OCI-M1 (cell line): Measurements from ENCODE around the gene KIF1B.
"Not testable (repeated sequence)": the region's sequence is repeated elsewhere in the genome, so short reads cannot be mapped to it uniquely, and the experiment has no call there.

Experiments
- DNase-seq: peaks from one replicate; lab custom pipeline; 2025; lab: John Stamatoyannopoulos, UW

The KIF1B gene

GRCh38 chr1:10236405-10237156 lies 26.2 kb downstream of the KIF1B start:
- no peak for DNase-seq

- DNase-seq: peak; percentile 8
Observed at GRCh38 chr1:10237157-10237539, 26.8 kb downstream of the KIF1B start.

- no peak for DNase-seq
Observed at GRCh38 chr1:10242135-10242534, 31.8 kb downstream of the KIF1B start.

- DNase-seq: no peak
Observed at GRCh38 chr1:10242811-10243210, 32.4 kb downstream of the KIF1B start.

- no peak for DNase-seq
Observed at GRCh38 chr1:10245674-10246073, 35.3 kb downstream of the KIF1B start.

GRCh38 chr1:10249808-10250457 lies 39.6 kb downstream of the KIF1B start:
- DNase-seq: no peak

GRCh38 chr1:10250663-10251062 lies 40.3 kb downstream of the KIF1B start:
- no peak for DNase-seq

- DNase-seq: not testable (repeated sequence)
Observed at GRCh38 chr1:10251325-10252108, 41.1 kb downstream of the KIF1B start.

GRCh38 chr1:10252508-10252907 lies 42.1 kb downstream of the KIF1B start:
- DNase-seq: no peak

- DNase-seq: no peak
Observed at GRCh38 chr1:10253149-10253548, 42.8 kb downstream of the KIF1B start.

GRCh38 chr1:10253755-10254154 lies 43.4 kb downstream of the KIF1B start:
- DNase-seq: peak; percentile 49

GRCh38 chr1:10257851-10258250 lies 47.5 kb downstream of the KIF1B start:
- no peak for DNase-seq

- not testable (repeated sequence) for DNase-seq
Observed at GRCh38 chr1:10259547-10259946, 49.2 kb downstream of the KIF1B start.

GRCh38 chr1:10263450-10264082 lies 53.2 kb downstream of the KIF1B start:
- no peak for DNase-seq

GRCh38 chr1:10265027-10265426 lies 54.7 kb downstream of the KIF1B start:
- no peak for DNase-seq

GRCh38 chr1:10265900-10266299 lies 55.5 kb downstream of the KIF1B start:
- no peak for DNase-seq

- DNase-seq: no peak
Observed at GRCh38 chr1:10267319-10267718, 56.9 kb downstream of the KIF1B start.

GRCh38 chr1:10267921-10268320 lies 57.6 kb downstream of the KIF1B start:
- no peak for DNase-seq

- DNase-seq: no peak
Observed at GRCh38 chr1:10271090-10271489, 60.7 kb downstream of the KIF1B start.

- DNase-seq: no peak
Observed at GRCh38 chr1:10271869-10272268, 61.5 kb downstream of the KIF1B start.

GRCh38 chr1:10272274-10272673 lies 61.9 kb downstream of the KIF1B start:
- DNase-seq: no peak

GRCh38 chr1:10278880-10279279 lies 68.5 kb downstream of the KIF1B start:
- DNase-seq: no peak
